ENCODE data around the gene ALDH1L2.

The ALDH1L2 gene

GRCh38 chr12:105013892-105014291 is 70.4 kb downstream of the ALDH1L2 start:
- peaks cover 0 to 26% of the 10 kb centered on the region in 2 experiments; a peak in 1 of 3 replicates for H3K36me3 ChIP-seq (ENCODE audit: control insufficient read depth in 2 of 2, insufficient read depth in 1 of 2, low read length in 2 of 2)
- CTCF ChIA-PET, result no interaction called here

GRCh38 chr12:105001476-105001875 is 82.8 kb downstream of the ALDH1L2 start:
- H3K27ac ChIP-seq (ENCODE audit: extremely low read depth, low read depth, low read length), result no peak overlapping the region
- H3K36me3 ChIP-seq (ENCODE audit: control insufficient read depth in 2 of 2, insufficient read depth in 1 of 2, low read length in 2 of 2), result peaks cover 25 to 79% of the 10 kb centered on the region in 2 experiments
- H3K4me3 ChIP-seq (ENCODE audit: low read depth, low read length), result no peak overlapping the region
- ChIA-PET POLR2A (no interaction called here), CTCF (no interaction called here)
- no peaks in the 10 kb centered on the region for H3K4me1 ChIP-seq (ENCODE audit: control insufficient read depth, insufficient read depth, low read length)
- no peaks in the 10 kb centered on the region for H3K9me3 ChIP-seq (ENCODE audit: control insufficient read depth, insufficient read depth, low read depth, low read length)
- TF ChIP-seq ZSCAN16 (tag by site-specific recombination; IDR thresholded peaks at IDR 0.05), result no peak
- no peak for TF ChIP-seq KLF17 (tag by site-specific recombination; IDR thresholded peaks at IDR 0.05)
- no peak for TF ChIP-seq ZXDB (tag by site-specific recombination; IDR thresholded peaks at IDR 0.05)
- TF ChIP-seq BCL11B (tag by site-specific recombination; IDR thresholded peaks at IDR 0.05; ENCODE audit: low read depth), result no peak
- no peak for TF ChIP-seq ZNF423 (tag by site-specific recombination; IDR thresholded peaks at IDR 0.05)
- TF ChIP-seq YY2 (tag by site-specific recombination; IDR thresholded peaks at IDR 0.05), result no peak
- no peak for TF ChIP-seq ZBTB20 (tag by site-specific recombination; IDR thresholded peaks at IDR 0.05)
- no peak for TF ChIP-seq ZNF529 (tag by site-specific recombination; IDR thresholded peaks at IDR 0.05; ENCODE audit: insufficient replicate concordance)
- no peak for TF ChIP-seq ZNF521 (tag by site-specific recombination; IDR thresholded peaks at IDR 0.05)
- TF ChIP-seq PRDM2 (tag by site-specific recombination; IDR thresholded peaks at IDR 0.05; ENCODE audit: borderline replicate concordance), result no peak
- TF ChIP-seq, protein P1, sequence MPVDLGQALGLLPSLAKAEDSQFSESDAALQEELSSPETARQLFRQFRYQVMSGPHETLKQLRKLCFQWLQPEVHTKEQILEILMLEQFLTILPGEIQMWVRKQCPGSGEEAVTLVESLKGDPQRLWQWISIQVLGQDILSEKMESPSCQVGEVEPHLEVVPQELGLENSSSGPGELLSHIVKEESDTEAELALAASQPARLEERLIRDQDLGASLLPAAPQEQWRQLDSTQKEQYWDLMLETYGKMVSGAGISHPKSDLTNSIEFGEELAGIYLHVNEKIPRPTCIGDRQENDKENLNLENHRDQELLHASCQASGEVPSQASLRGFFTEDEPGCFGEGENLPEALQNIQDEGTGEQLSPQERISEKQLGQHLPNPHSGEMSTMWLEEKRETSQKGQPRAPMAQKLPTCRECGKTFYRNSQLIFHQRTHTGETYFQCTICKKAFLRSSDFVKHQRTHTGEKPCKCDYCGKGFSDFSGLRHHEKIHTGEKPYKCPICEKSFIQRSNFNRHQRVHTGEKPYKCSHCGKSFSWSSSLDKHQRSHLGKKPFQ (tag by site-specific recombination; IDR thresholded peaks at IDR 0.05), result no peak
- no peak for TF ChIP-seq ZBTB8A (tag by site-specific recombination; IDR thresholded peaks at IDR 0.05)

More at GRCh38 chr12:105013892-105014291, 70.4 kb downstream of the ALDH1L2 start:
- POLR2A ChIA-PET, result interaction anchor here (0.7 kb wide), 1 partner anchor 11 kb away, joined by 3 read pairs; no protein-coding TSS in a partner anchor
- TF ChIP-seq SCRT2 (tag by site-specific recombination; IDR thresholded peaks at IDR 0.05) (peak; percentile 77), HOXD13 (CRISPR knock-in tag; IDR thresholded peaks at IDR 0.05; ENCODE audit: borderline replicate concordance) (no peak), ZNF843 (tag by site-specific recombination; IDR thresholded peaks at IDR 0.05) (peak; percentile 40; the same call in 1 of the 2 replicates), FEZF1 (tag by site-specific recombination; IDR thresholded peaks at IDR 0.05) (peak; percentile 78), ZSCAN16 (tag by site-specific recombination; IDR thresholded peaks at IDR 0.05) (0 out of 2 replicates have a peak, but pooled peaks have one; percentile 32), ZNF24 (tag by site-specific recombination; IDR thresholded peaks at IDR 0.05) (0 out of 2 replicates have a peak, but pooled peaks have one; percentile 40), ZNF488 (tag by site-specific recombination; IDR thresholded peaks at IDR 0.05) (no peak), ZNF621 (tag by site-specific recombination; IDR thresholded peaks at IDR 0.05) (no peak), ZIC2 (tag by site-specific recombination; IDR thresholded peaks at IDR 0.05) (peak; percentile 72), ZNF112 (tag by site-specific recombination; IDR thresholded peaks at IDR 0.05) (no peak)
- TF ChIP-seq, protein P2, sequence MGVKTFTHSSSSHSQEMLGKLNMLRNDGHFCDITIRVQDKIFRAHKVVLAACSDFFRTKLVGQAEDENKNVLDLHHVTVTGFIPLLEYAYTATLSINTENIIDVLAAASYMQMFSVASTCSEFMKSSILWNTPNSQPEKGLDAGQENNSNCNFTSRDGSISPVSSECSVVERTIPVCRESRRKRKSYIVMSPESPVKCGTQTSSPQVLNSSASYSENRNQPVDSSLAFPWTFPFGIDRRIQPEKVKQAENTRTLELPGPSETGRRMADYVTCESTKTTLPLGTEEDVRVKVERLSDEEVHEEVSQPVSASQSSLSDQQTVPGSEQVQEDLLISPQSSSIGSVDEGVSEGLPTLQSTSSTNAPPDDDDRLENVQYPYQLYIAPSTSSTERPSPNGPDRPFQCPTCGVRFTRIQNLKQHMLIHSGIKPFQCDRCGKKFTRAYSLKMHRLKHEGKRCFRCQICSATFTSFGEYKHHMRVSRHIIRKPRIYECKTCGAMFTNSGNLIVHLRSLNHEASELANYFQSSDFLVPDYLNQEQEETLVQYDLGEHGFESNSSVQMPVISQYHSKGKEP (tag by site-specific recombination; IDR thresholded peaks at IDR 0.05), result peak; percentile 62
- TF ChIP-seq, protein P3, sequence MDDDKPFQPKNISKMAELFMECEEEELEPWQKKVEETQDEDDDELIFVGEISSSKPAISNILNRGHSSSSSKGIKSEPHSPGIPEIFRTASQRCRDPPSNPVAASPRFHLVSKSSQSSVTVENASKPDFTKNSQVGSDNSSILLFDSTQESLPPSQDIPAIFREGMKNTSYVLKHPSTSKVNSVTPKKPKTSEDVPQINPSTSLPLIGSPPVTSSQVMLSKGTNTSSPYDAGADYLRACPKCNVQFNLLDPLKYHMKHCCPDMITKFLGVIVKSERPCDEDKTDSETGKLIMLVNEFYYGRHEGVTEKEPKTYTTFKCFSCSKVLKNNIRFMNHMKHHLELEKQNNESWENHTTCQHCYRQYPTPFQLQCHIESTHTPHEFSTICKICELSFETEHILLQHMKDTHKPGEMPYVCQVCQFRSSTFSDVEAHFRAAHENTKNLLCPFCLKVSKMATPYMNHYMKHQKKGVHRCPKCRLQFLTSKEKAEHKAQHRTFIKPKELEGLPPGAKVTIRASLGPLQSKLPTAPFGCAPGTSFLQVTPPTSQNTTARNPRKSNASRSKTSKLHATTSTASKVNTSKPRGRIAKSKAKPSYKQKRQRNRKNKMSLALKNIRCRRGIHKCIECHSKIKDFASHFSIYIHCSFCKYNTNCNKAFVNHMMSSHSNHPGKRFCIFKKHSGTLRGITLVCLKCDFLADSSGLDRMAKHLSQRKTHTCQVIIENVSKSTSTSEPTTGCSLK (tag by site-specific recombination; IDR thresholded peaks at IDR 0.05), result no peak
- H3K27ac ChIP-seq (ENCODE audit: extremely low read depth, low read depth, low read length), result no peak overlapping the region
- H3K9me3 ChIP-seq (ENCODE audit: control insufficient read depth, insufficient read depth, low read depth, low read length), result no peaks in the 10 kb centered on the region
- no peak overlapping the region for H3K4me3 ChIP-seq (ENCODE audit: low read depth, low read length)
- no peaks in the 10 kb centered on the region for H3K4me1 ChIP-seq (ENCODE audit: control insufficient read depth, insufficient read depth, low read length)

All from HEK293 (cell line).